SU-DHL-6 (cell line): ENCODE results near the gene ADCY6.

Experiments used
- CTCF ChIP-seq: fragments of 200-600 bp; sonication (generic); IDR thresholded peaks from one replicate; pipeline ENCODE4 v1.5.1; 2017; ENCODE audit warnings: antibody characterized with exemption, mild to moderate bottlenecking, low read length, moderate library complexity; ENCODE audit not compliant: insufficient read depth, poor library complexity, severe bottlenecking
- EZH2phosphoT487 ChIP-seq: fragments of 200-600 bp; sonication (generic), shearing (Covaris generic); conservative IDR thresholded peaks from 2 replicates; pipeline ENCODE4 v1.6.1; 2018; ENCODE audit warnings: mild to moderate bottlenecking, antibody characterized with exemption, low read length, moderate library complexity, mixed read lengths

- TF ChIP-seq CTCF: peak; percentile 99
- no peak for TF ChIP-seq EZH2phosphoT487
Measured at GRCh38 chr12:48814262-48815125, 25.6 kb upstream of the ADCY6 start.
